HCT116 (cell line): ENCODE measurements around the gene GPT2. TPM values are rescaled to one million over a fixed set of nuclear protein-coding genes. Genes with fewer than 3 reads are reported as not detected.

ENCODE experiments used
- ATAC-seq: fragments of 200-7000 bp; cut with Tn5 transposase; 2 replicates; pipeline ENCODE4 v1.9.1; 2020; ENCODE audit warnings: mild to moderate bottlenecking, moderate library complexity
- BruUV-seq: library from RNA; stranded (reverse); fragments of 400-500 nt; replicated peaks from 2 replicates; lab custom pipeline; 2021; lab: Mats Ljungman, UMichigan
- CTCF ChIA-PET: fragments of 300-600 bp; sonication (Branson Sonifier 250); formaldehyde crosslinking; loops from one replicate; lab custom pipeline; 2021; ENCODE audit warnings: antibody characterized with exemption; lab: Charles Lee
- POLR2A ChIA-PET: fragments of 300-600, 350-600 bp; sonication (Branson Sonifier 250); formaldehyde crosslinking; loops from one replicate; lab custom pipeline; 2021; ENCODE audit warnings: antibody characterized with exemption; lab: Charles Lee
- RAD21 ChIA-PET, 2 experiments: fragments of 300-600 bp; sonication (Branson Sonifier 250); formaldehyde crosslinking; loops; one replicate each; lab custom pipeline; 2023; ENCODE audit warnings: low total read pairs in 2 of 2; ENCODE audit not compliant: uncharacterized antibody in 2 of 2, unreplicated experiment in 2 of 2, low non-redundant PET in 1 of 2; lab: Charles Lee
- DNase-seq: peaks from one replicate; pipeline ENCODE4 v3.0.0-alpha.2; 2010; ENCODE audit warnings: low read depth, low spot score
- H2AFZ ChIP-seq: fragments of 200-600 bp; shearing (Covaris generic), sonication (generic); 2 replicates; pipeline ENCODE4 v1.6.1; 2017; ENCODE audit warnings: low read depth, mixed run types, mixed read lengths, antibody characterized with exemption, low read length; ENCODE audit not compliant: poor library complexity, severe bottlenecking
- H3K27ac ChIP-seq: 2 replicates; pipeline ENCODE4 v1.5.1; 2012; ENCODE audit warnings: low read depth, low read length
- H3K27me3 ChIP-seq: fragments of 200-600 bp; sonication (generic); 2 replicates; pipeline ENCODE4 v1.6.1; 2016; ENCODE audit warnings: mixed run types, low read length, mixed read lengths; ENCODE audit not compliant: insufficient read depth
- H3K36me3 ChIP-seq, 2 experiments: fragments of 200-500 bp in 1 of 2; fragments of 200-600 bp in 1 of 2; sonication (Bioruptor generic) in 1 of 2; sonication (generic) in 1 of 2; 2 replicates each; pipeline versions ENCODE4 v1.5.1 to v1.6.1; 2014 to 2016; ENCODE audit warnings: low read length in 2 of 2, inconsistent platforms in 1 of 2, mixed read lengths in 1 of 2, mixed run types in 1 of 2; ENCODE audit not compliant: insufficient read depth in 2 of 2, control insufficient read depth in 1 of 2
- H3K4me1 ChIP-seq, 2 experiments: fragments of 200-600 bp in 1 of 2; sonication (generic) in 1 of 2; 2 replicates each; pipeline versions ENCODE4 v1.5.1 to v1.6.1; 2012 to 2017; ENCODE audit warnings: low read length in 2 of 2, inconsistent platforms in 1 of 2, mild to moderate bottlenecking in 1 of 2, mixed read lengths in 1 of 2, mixed run types in 1 of 2, moderate library complexity in 1 of 2; ENCODE audit not compliant: insufficient read depth in 2 of 2, control insufficient read depth in 1 of 2
- H3K4me2 ChIP-seq: fragments of 200-600 bp; sonication (generic); 2 replicates; pipeline ENCODE4 v1.6.1; 2017; ENCODE audit warnings: mixed run types, low read length, mixed read lengths
- H3K4me3 ChIP-seq, 2 experiments: fragments of 200-600 bp in 1 of 2; sonication (generic) in 1 of 2; replicated peaks in 1 of 2; 2 replicates each; pipeline ENCODE4 v1.5.1; 2011 to 2016; ENCODE audit warnings: low read length in 2 of 2, control low read depth in 1 of 2, low read depth in 1 of 2, mild to moderate bottlenecking in 1 of 2, mixed read lengths in 1 of 2, mixed run types in 1 of 2
- H3K79me2 ChIP-seq: fragments of 200-600 bp; sonication (generic); 2 replicates; pipeline ENCODE4 v1.6.1; 2017; ENCODE audit warnings: mild to moderate bottlenecking, mixed run types, low read length, moderate library complexity, mixed read lengths; ENCODE audit not compliant: insufficient read depth
- H3K9ac ChIP-seq: fragments of 200-600 bp; sonication (generic); 2 replicates; pipeline ENCODE4 v1.6.1; 2016; ENCODE audit warnings: low read length, mixed read lengths
- H3K9me2 ChIP-seq: fragments of 200-600 bp; sonication (generic), shearing (Covaris generic); 2 replicates; pipeline ENCODE4 v1.6.1; 2017; ENCODE audit warnings: mixed run types, mild to moderate bottlenecking, moderate library complexity; ENCODE audit not compliant: insufficient read depth
- H3K9me3 ChIP-seq, 2 experiments: fragments of 200-500 bp in 1 of 2; fragments of 200-600 bp in 1 of 2; sonication (Bioruptor generic) in 1 of 2; sonication (generic) in 1 of 2; 2 replicates each; pipeline ENCODE4 v1.6.1; 2014 to 2017; ENCODE audit warnings: low read length in 2 of 2, mixed read lengths in 2 of 2, inconsistent platforms in 1 of 2, low read depth in 1 of 2, mild to moderate bottlenecking in 1 of 2, mixed run types in 1 of 2, moderate library complexity in 1 of 2; ENCODE audit not compliant: control insufficient read depth in 1 of 2, insufficient read depth in 1 of 2
- H4K20me1 ChIP-seq: fragments of 200-600 bp; sonication (generic), shearing (Covaris generic); 2 replicates; pipeline ENCODE4 v1.6.1; 2017; ENCODE audit warnings: mixed run types, mild to moderate bottlenecking, moderate library complexity; ENCODE audit not compliant: insufficient read depth
- CBX3 ChIP-seq: IDR thresholded peaks from 2 replicates; pipeline ENCODE4 v1.6.1; 2012; ENCODE audit warnings: low read depth
- CEBPB ChIP-seq: IDR thresholded peaks from 2 replicates; pipeline ENCODE4 v1.6.1; 2012; ENCODE audit warnings: low read depth
- EGR1 ChIP-seq: IDR thresholded peaks from 2 replicates; pipeline ENCODE4 v1.6.1; 2012; ENCODE audit warnings: low read depth
- ELF1 ChIP-seq: IDR thresholded peaks from 2 replicates; pipeline ENCODE4 v1.6.1; 2012; ENCODE audit warnings: low read depth, borderline replicate concordance
- EZH2 ChIP-seq: fragments of 200-600 bp; sonication (generic); IDR thresholded peaks from 2 replicates; pipeline ENCODE4 v1.6.1; 2017; ENCODE audit warnings: antibody characterized with exemption, mixed run types
- FOSL1 ChIP-seq: IDR thresholded peaks from 2 replicates; pipeline ENCODE4 v1.6.1; 2012; ENCODE audit warnings: low read depth
- JUND ChIP-seq: IDR thresholded peaks from 2 replicates; pipeline ENCODE4 v1.6.1; 2012
- MAX ChIP-seq: IDR thresholded peaks from 2 replicates; pipeline ENCODE4 v1.6.1; 2012
- POLR2A ChIP-seq: IDR thresholded peaks from 2 replicates; pipeline ENCODE4 v1.7.0; 2011; ENCODE audit warnings: borderline replicate concordance; ENCODE audit not compliant: insufficient read depth, insufficient read length; ENCODE audit errors: extremely low read depth
- POLR2AphosphoS5 ChIP-seq: IDR thresholded peaks from 2 replicates; pipeline ENCODE4 v1.6.1; 2011; ENCODE audit warnings: mild to moderate bottlenecking, low read depth, low read length, moderate library complexity
- REST ChIP-seq: IDR thresholded peaks from 2 replicates; pipeline ENCODE4 v1.6.1; 2012; ENCODE audit warnings: low read depth
- SIN3A ChIP-seq: IDR thresholded peaks from 2 replicates; pipeline ENCODE4 v1.6.1; 2012; ENCODE audit warnings: low read depth
- SP1 ChIP-seq: IDR thresholded peaks from 2 replicates; pipeline ENCODE4 v1.6.1; 2012; ENCODE audit warnings: low read depth
- TCF7L2 ChIP-seq: IDR thresholded peaks from 2 replicates; pipeline ENCODE4 v1.7.0; 2011; ENCODE audit warnings: borderline replicate concordance, inconsistent platforms; ENCODE audit not compliant: insufficient read depth, insufficient read length; ENCODE audit errors: extremely low read depth
- ZBTB33 ChIP-seq: IDR thresholded peaks from 2 replicates; pipeline ENCODE4 v1.6.1; 2011; ENCODE audit warnings: mild to moderate bottlenecking, low read length, moderate library complexity; ENCODE audit not compliant: insufficient replicate concordance; ENCODE audit errors: extremely low read depth
- ZFX ChIP-seq: fragments of 450-650 bp; IDR thresholded peaks from 2 replicates; pipeline ENCODE4 v1.6.1; 2017
- ZNF274 ChIP-seq: fragments of 200-500 bp; sonication (Bioruptor generic); IDR thresholded peaks from 2 replicates; pipeline ENCODE4 v1.6.1; 2014; ENCODE audit warnings: mild to moderate bottlenecking, low read depth, low read length, inconsistent platforms
- intact Hi-C: fragments of 100-400 bp; cut with micrococcal nuclease; formaldehyde crosslinking; loops from 2 replicates; pipeline ENCODE4 v1.10.0; 2022
- total RNA-seq: library from RNA; stranded (reverse); gene quantifications from one replicate; pipeline ENCODE4 v1.2.1, GENCODE V29; 2021; ENCODE audit not compliant: unreplicated experiment

Gene GPT2
- total RNA-seq, 1 experiment from 2014 or later = 50.6 TPM

GRCh38 chr16:46949241-46949892 lies 65.2 kb downstream of the GPT2 start (continued):
- TF ChIP-seq ELF1 (no peak), POLR2AphosphoS5 (no peak), ZFX (no peak), CEBPB (no peak), JUND (no peak), MAX (no peak), SIN3A (no peak), FOSL1 (no peak), ZBTB33 (no peak), CBX3 (no peak), ZNF274 (no peak), POLR2A (no peak), TCF7L2 (no peak), EZH2 (no peak)

- ChIA-PET RAD21 (no interaction called here), POLR2A (no interaction called here), CTCF (interaction anchor here (0.6 to 5.0 kb wide), 4 partner anchors 69 to 1215 kb away, joined by 3 to 15 read pairs (median 6); no protein-coding TSS in a partner anchor)
- no peaks in the 10 kb centered on the region for H4K20me1 ChIP-seq
- ATAC-seq (no peak), DNase-seq (no peak)
- no peaks in the 10 kb centered on the region for H3K9me3 ChIP-seq
- H3K4me3 ChIP-seq = no peak overlapping the region
- intact Hi-C loops = no loop called here
- no peak overlapping the region for H3K9ac ChIP-seq
- H2AFZ ChIP-seq = no peak overlapping the region
- no peaks in the 10 kb centered on the region for H3K27me3 ChIP-seq
- no peaks in the 10 kb centered on the region for H3K79me2 ChIP-seq
- H3K4me2 ChIP-seq = no peak overlapping the region
- H3K9me2 ChIP-seq = no peaks in the 10 kb centered on the region
- peaks cover 3 to 6% of the 10 kb centered on the region in 2 experiments; a peak in 2 of 4 replicates for H3K36me3 ChIP-seq
- H3K4me1 ChIP-seq = no peaks in the 10 kb centered on the region
- H3K27ac ChIP-seq = no peak overlapping the region
- BruUV-seq = no TSS peak
- TF ChIP-seq MAX = no peak
- TF ChIP-seq REST = no peak
- TF ChIP-seq ZBTB33 = no peak
- TF ChIP-seq EGR1 = no peak
- no peak for TF ChIP-seq ZNF274
- no peak for TF ChIP-seq ZFX
- TF ChIP-seq SP1 = no peak
- TF ChIP-seq CEBPB = no peak
- no peak for TF ChIP-seq TCF7L2
- TF ChIP-seq ELF1 = no peak
Measured at GRCh38 chr16:46950009-46950408, 65.8 kb downstream of the GPT2 start.
